Hepatic stellate cell (primary cell): Measurements from ENCODE around the gene TMPRSS4.

ENCODE experiments used
- DNase-seq: peaks from one replicate; pipeline ENCODE4 v3.0.0; 2011; ENCODE audit warnings: low spot score

TMPRSS4 gene

GRCh38 chr11:118076754-118077281 lies at the start of gene TMPRSS4:
Gene TMPRSS4 (plus strand): TSS chr11:118077078. CDS start chr11:118077303, 225 bp downstream.
- no peak for DNase-seq

- DNase-seq, result no peak
Observed at GRCh38 chr11:118027694-118028093, 49.2 kb upstream of the TMPRSS4 start.

GRCh38 chr11:118028626-118029025 lies 48.3 kb upstream of the TMPRSS4 start:
- DNase-seq, result no peak

- DNase-seq, result no peak
Observed at GRCh38 chr11:118033443-118033842, 43.4 kb upstream of the TMPRSS4 start.

GRCh38 chr11:118042141-118042540 lies 34.7 kb upstream of the TMPRSS4 start:
- no peak for DNase-seq

- DNase-seq, result no peak
Observed at GRCh38 chr11:118042796-118043195, 34.1 kb upstream of the TMPRSS4 start.

GRCh38 chr11:118045191-118045590 lies 31.7 kb upstream of the TMPRSS4 start:
- no peak for DNase-seq

- DNase-seq, result no peak
Observed at GRCh38 chr11:118046051-118046963, 30.6 kb upstream of the TMPRSS4 start.

- no peak for DNase-seq
Observed at GRCh38 chr11:118046964-118047700, 29.7 kb upstream of the TMPRSS4 start.

GRCh38 chr11:118047749-118048148 lies 29.1 kb upstream of the TMPRSS4 start:
- DNase-seq, result no peak

- no peak for DNase-seq
Observed at GRCh38 chr11:118048472-118049370, 28.2 kb upstream of the TMPRSS4 start.

- no peak for DNase-seq
Observed at GRCh38 chr11:118049771-118050170, 27.1 kb upstream of the TMPRSS4 start.

- DNase-seq, result no peak
Observed at GRCh38 chr11:118050208-118050891, 26.5 kb upstream of the TMPRSS4 start.

GRCh38 chr11:118051136-118051610 lies 25.7 kb upstream of the TMPRSS4 start:
- DNase-seq, result no peak

- no peak for DNase-seq
Observed at GRCh38 chr11:118051611-118052461, 25.0 kb upstream of the TMPRSS4 start.

- DNase-seq, result no peak
Observed at GRCh38 chr11:118052581-118053206, 24.2 kb upstream of the TMPRSS4 start.

- no peak for DNase-seq
Observed at GRCh38 chr11:118054712-118055640, 21.9 kb upstream of the TMPRSS4 start.

GRCh38 chr11:118055966-118056365 lies 20.9 kb upstream of the TMPRSS4 start:
- DNase-seq, result no peak
